Calu3 (cell line): ENCODE data around the gene AMOTL1. TPM values are rescaled to one million over a fixed set of nuclear protein-coding genes. Genes with fewer than 3 reads are reported as not detected.

ENCODE experiments used
- BruUV-seq: library from RNA; stranded (reverse); fragments of 400-500 nt; replicated peaks from 2 replicates; lab custom pipeline; 2021; lab: Mats Ljungman, UMichigan
- CTCF ChIA-PET: fragments of 300-600 bp; sonication (Branson Sonifier 250); formaldehyde crosslinking; loops from one replicate; lab custom pipeline; 2022; ENCODE audit warnings: antibody characterized with exemption; lab: Charles Lee
- DNase-seq: peaks from one replicate; pipeline ENCODE4 v3.0.0; 2022
- H3K27ac Mint-ChIP-seq: one replicate; pipeline ENCODE4 v1.8.0; 2022; ENCODE audit warnings: mixed read lengths; ENCODE audit not compliant: unreplicated experiment
- H3K27me3 Mint-ChIP-seq: one replicate; pipeline ENCODE4 v1.8.0; 2022; ENCODE audit warnings: mixed read lengths; ENCODE audit not compliant: unreplicated experiment
- H3K36me3 Mint-ChIP-seq: one replicate; pipeline ENCODE4 v1.8.0; 2022; ENCODE audit warnings: mild to moderate bottlenecking, moderate library complexity, mixed read lengths; ENCODE audit not compliant: insufficient read depth, unreplicated experiment
- H3K4me1 Mint-ChIP-seq: one replicate; pipeline ENCODE4 v1.8.0; 2022; ENCODE audit warnings: mild to moderate bottlenecking, low read depth, mixed read lengths; ENCODE audit not compliant: unreplicated experiment
- H3K4me3 Mint-ChIP-seq: one replicate; pipeline ENCODE4 v1.8.0; 2022; ENCODE audit warnings: mild to moderate bottlenecking, low read depth, moderate library complexity, mixed read lengths; ENCODE audit not compliant: unreplicated experiment
- H3K9me3 Mint-ChIP-seq: one replicate; pipeline ENCODE4 v1.8.0; 2022; ENCODE audit warnings: low read depth, mixed read lengths; ENCODE audit not compliant: unreplicated experiment
- intact Hi-C: fragments of 100-400 bp; cut with micrococcal nuclease; formaldehyde crosslinking; loops from one replicate; pipeline ENCODE4 v1.10.0; 2022; ENCODE audit not compliant: unreplicated experiment
- total RNA-seq: library from RNA; stranded (reverse); gene quantifications from 2 replicates; pipeline ENCODE4 v1.2.3, GENCODE V29; 2022
- TF ChIP-seq, protein P1 (sequence below): fragments of 200-600 bp; IDR thresholded peaks from one replicate; pipeline ENCODE4 v1.8.0; 2022; ENCODE audit warnings: antibody characterized with exemption; ENCODE audit not compliant: unreplicated experiment

The AMOTL1 gene
- total RNA-seq, 1 experiment from 2014 or later = 24.2 TPM

DNA sequence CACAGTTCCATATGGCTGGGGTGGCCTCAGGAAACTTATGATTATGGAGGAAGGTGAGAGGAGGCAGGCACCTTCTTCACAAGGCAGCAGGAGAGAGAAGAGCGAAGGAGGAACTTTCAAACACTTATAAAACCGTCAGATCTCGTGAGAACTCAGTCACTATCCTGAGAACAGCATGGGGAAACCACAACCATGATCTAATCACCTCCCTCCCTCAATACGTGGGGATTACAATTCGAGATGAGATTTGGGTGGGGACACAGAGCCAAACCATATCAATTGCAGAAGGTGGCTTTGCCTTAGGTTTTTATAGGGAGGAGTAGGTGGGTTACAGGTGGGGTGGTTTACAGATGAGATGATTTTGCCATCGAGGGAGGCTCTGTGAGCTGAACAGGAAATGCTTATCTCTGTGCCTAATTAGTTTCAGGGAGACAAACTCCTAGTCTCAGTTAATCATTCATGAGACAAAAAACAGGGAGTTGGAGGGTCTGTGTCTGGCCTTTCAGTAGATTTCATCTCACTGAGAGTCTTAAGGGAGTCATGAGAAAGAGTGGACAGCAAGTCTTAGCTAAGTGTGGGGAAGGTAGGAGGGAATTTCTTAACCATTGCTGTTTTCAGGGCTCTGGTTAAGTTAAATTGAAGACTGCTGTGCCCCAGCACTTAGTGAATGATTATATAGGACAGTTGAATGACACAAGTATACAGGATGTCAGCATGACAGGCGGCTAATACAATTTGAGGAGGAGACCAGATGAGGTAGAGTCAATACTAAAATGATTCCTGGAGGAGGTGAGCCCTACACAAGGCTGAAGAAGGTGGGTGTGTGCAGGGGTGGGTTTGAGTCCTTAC is 157.5 kb downstream of the AMOTL1 start:
- H3K4me1 Mint-ChIP-seq = peaks cover 10% of the 10 kb centered on the region
- intact Hi-C loops = no loop called here
- no peaks in the 10 kb centered on the region for H3K27me3 Mint-ChIP-seq
- peaks cover 5% of the 10 kb centered on the region for H3K9me3 Mint-ChIP-seq
- no peak overlapping the region for H3K27ac Mint-ChIP-seq
- no peak overlapping the region for H3K4me3 Mint-ChIP-seq
- no TSS peak for BruUV-seq
- TF ChIP-seq, protein P1, sequence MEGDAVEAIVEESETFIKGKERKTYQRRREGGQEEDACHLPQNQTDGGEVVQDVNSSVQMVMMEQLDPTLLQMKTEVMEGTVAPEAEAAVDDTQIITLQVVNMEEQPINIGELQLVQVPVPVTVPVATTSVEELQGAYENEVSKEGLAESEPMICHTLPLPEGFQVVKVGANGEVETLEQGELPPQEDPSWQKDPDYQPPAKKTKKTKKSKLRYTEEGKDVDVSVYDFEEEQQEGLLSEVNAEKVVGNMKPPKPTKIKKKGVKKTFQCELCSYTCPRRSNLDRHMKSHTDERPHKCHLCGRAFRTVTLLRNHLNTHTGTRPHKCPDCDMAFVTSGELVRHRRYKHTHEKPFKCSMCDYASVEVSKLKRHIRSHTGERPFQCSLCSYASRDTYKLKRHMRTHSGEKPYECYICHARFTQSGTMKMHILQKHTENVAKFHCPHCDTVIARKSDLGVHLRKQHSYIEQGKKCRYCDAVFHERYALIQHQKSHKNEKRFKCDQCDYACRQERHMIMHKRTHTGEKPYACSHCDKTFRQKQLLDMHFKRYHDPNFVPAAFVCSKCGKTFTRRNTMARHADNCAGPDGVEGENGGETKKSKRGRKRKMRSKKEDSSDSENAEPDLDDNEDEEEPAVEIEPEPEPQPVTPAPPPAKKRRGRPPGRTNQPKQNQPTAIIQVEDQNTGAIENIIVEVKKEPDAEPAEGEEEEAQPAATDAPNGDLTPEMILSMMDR = no peak
- DNase-seq = no peak
- CTCF ChIA-PET = no interaction called here
- no peaks in the 10 kb centered on the region for H3K36me3 Mint-ChIP-seq

DNA sequence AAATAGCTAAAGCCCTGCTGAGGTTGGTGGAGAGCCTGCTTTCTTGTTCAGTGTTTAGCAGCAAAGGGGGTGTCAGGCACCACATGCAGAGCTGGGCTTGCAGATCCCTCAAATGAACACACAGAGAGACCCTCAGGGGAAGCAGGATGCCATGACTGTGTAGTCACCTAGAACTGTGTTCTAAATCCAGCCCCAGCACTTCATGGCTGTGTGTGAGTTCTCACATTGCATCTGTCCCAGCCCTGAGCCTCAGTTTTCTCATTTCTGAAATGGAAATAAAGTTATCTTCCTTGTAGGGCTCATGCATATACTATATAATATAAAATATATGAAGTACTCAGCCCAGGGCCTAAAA is 158.1 kb downstream of the AMOTL1 start:
- no peak for DNase-seq
- TF ChIP-seq, protein P1 = no peak
- Mint-ChIP-seq H3K27me3 (no peaks in the 10 kb centered on the region), H3K27ac (no peak overlapping the region), H3K4me3 (no peak overlapping the region), H3K4me1 (peaks cover 10% of the 10 kb centered on the region), H3K9me3 (peaks cover 5% of the 10 kb centered on the region), H3K36me3 (no peaks in the 10 kb centered on the region)
- BruUV-seq = no TSS peak
- CTCF ChIA-PET = no interaction called here
- intact Hi-C loops = no loop called here

Other genes with a start within 250 kb of the AMOTL1 start
- gene FUT4, start 224.4 kb upstream of the AMOTL1 start, total RNA-seq = 28.6 and 32.9 TPM in 2 replicates
- 7.7 and 9.9 TPM in 2 replicates for gene PIWIL4, start 201.0 kb upstream of the AMOTL1 start, total RNA-seq
- 38.8 and 48.6 TPM in 2 replicates for gene CWC15, start 205.2 kb downstream of the AMOTL1 start, total RNA-seq
- gene KDM4D, start 205.4 kb downstream of the AMOTL1 start, total RNA-seq = 0.68 and 1.2 TPM in 2 replicates